Activated T-cell treated with anti-CD3 and anti-CD28 coated beads for 1 hour (primary cell): ENCODE data around the gene WIPF2.
"Not testable (repeated sequence)": the region's sequence is repeated elsewhere in the genome, so short reads cannot be mapped to it uniquely, and the experiment has no call there.

Source experiments
- DNase-seq: peaks from one replicate; pipeline ENCODE4 v3.0.0-alpha.2; 2020; ENCODE audit warnings: low read depth

Gene WIPF2

GRCh38 chr17:40295488-40296436 is 76.7 kb downstream of the WIPF2 start:
- no peak for DNase-seq

DNA sequence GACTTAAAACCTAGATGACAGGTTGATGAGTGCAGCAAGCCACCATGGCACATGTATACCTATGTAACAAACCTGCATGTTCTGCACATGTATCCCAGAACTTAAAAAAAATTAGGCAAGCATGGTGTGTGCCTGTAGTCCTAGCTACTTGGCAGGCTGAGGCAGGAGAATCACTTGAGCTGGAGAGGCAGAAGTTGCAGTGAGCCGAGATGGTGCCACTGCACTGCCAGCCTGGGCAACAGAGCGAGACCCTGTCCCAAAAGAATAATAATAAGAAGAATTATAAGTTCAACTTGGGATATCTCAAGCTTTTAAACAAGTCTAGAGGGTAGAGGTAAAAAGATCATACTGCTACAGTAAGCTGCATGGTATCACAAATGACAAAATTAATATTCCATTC is 78.4 kb downstream of the WIPF2 start:
- no peak for DNase-seq

DNA sequence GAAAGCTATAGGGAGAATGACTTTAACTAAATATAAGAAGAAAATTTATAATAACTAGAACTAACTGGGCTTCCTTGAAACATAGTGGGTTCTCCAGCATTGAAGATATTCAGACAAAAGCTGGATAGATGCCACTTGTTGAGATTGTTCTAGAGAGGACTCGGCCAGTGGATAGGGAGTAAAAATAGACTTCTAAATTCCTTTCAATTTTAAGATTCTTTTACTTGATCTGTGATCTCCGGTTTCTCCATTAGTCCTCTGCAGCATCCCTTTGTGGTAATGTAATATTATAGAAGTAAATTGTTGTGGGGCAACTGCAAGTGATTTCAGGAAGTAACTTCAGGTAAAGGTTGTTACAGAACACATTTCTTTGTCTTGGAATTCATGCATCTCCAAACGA is 79.6 kb downstream of the WIPF2 start:
- no peak for DNase-seq

DNA sequence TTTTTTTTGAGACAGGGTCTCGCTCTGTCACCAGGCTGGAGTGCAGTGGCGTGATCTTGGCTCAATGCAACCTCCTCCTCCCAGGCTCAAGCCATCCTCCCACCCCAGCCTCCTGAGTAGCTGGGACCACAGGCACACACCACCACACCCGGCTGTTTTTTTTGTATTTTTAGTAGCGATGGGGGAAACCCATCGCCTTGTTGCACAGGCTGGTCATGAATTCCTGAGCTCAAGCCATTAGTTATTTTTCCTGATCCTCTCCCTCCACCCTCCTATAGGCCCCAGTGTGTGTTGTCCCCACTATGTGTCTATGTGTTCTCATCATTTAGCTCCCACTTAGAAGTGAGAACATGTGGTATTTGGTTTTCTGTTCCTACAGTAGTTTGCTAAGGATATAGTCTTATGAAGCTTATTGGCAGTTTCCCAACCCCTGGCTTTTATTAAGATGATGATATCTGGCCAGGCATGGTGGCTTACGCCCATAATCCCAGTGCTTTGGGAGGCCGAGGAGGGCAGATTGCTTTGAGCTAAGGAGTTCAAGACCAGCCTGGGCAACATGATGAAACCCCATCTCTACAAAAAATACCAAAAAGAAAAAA is 80.2 kb downstream of the WIPF2 start:
- DNase-seq = not testable (repeated sequence)

DNA sequence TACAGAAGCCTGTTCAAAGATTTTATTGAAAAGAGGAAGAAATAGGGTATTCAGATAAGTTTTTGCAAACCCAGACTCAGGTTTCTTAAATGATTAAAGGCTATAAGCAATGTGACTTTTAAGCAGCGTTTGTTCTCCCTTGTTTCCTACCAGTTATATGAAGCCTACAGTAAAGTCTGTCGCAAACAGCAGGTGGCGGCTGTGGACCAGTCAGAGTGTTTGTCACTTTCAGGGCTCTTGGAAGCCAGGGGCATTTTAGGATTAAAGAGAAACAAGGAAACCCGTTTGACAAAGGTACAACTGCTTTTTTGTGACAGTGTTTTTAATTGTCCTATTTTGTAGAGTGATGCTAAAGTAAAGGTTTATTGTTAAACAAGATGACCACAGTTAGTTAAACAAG is 82.2 kb downstream of the WIPF2 start:
- no peak for DNase-seq

DNA sequence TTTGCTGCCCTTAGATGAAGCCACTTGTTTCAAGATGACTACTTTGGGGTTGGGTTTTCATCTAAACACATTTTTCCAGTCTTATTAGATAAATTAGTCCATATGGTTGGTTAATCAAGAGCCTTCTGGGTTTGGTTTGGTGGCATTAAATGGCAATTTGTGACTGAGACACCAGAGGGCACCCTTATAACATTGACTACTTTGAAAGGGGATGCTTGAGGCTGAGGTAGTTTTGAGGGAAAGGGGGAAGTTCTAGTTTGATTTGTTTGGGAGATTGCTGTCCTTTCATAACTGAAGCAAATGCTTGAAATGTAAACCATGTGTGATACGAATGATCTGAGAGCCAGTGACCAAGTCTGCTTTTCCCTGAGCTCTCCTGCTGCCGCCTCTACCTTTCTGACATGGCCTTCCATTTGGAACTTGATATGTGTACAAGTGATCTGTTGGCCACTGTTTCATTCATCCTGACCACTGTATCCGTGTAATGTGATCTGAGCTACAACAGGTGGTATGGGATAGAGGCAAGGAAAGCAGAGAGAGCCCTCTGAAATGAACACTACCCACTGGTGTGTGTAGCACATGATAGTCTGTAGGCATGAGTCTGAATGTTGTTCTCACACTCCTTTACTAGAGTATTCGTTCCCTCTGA is 84.0 kb downstream of the WIPF2 start:
- no peak for DNase-seq

- DNase-seq = no peak
Observed at GRCh38 chr17:40303708-40304551, 84.8 kb downstream of the WIPF2 start.

GRCh38 chr17:40304552-40304863 is 85.4 kb downstream of the WIPF2 start:
- not testable (repeated sequence) for DNase-seq

DNA sequence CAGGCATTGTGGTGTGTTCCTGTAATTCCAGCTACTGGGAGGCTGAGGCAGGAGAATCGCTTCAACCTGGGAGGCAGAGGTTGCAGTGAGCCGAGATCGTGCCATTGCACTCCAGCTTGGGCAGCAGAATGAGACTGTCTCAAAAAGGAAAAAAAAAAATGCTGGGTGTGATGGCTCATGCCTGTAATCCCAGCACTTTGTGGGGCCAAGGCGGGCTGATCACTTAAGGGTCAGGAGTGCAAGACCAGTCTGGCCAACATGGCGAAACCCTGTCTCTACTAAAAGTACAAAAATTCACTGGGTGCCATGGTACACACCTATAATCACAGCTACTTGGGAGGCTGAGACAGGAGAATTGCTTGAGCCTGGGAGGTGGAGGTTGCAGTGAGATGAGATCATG is 85.8 kb downstream of the WIPF2 start:
- DNase-seq = not testable (repeated sequence)

DNA sequence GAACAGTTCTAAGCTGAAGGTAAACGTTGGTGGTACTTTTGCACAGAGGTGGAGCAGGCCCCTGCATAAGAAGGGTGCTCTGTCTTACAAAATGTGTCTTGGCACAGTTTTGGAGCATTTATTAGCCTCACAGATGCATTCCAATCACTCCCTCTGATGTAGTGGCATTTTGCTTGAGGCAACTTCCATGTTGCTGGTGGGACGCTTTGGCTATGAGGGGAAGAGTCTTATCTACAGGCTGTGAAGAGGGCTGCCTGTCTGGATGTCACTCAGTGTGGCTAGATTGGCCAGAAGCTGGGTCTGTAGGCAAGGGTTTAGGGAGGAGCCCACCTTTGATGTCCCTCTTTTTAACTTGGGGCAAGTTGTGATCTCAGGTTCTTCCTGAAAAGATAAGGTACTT is 87.3 kb downstream of the WIPF2 start:
- no peak for DNase-seq

DNA sequence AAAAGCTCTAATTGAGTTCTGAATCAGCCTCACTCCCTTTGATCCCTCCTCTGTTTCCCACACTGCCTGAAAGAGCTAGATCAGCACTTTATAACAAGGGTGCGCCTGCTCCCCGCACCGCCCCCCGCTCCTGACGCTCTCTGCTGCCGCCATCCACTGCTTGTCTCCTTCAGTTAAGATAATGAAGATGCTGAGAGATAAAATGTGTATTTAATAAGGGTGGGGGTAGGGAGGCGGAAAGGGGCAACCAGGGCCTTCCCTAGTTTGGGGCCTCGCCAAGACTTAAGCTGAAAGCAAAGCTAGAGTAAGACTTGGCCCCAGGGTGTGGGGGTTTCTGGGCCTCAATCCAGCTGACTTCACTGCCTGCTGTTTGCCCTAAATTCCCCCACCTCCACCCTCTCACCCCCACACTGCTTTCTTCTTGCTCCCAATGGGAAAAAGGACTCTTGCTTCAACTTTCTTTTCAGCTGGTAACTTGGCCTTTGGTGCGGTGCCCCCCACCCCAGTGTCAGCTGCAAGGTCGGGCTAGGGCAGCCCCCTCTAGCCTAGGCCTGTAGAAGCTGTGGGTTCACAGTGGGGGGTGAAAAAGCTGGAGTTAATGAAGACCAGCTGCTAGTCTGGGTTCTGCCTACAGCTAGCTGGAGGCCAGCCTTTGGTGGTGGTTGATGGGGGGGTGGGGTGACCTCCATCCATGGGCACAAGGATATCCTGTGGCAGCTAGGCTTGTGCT is 88.1 kb downstream of the WIPF2 start:
- DNase-seq = no peak

GRCh38 chr17:40307740-40308239 is 88.7 kb downstream of the WIPF2 start:
- DNase-seq = no peak

- no peak for DNase-seq
Observed at GRCh38 chr17:40309031-40309948, 90.2 kb downstream of the WIPF2 start, which contains the start of gene RARA. Gene RARA, plus strand, starts transcription at chr17:40309180. Its CDS starts 22,039 bp downstream, at chr17:40331219.

GRCh38 chr17:40309949-40310510 is 90.9 kb downstream of the WIPF2 start:
- DNase-seq = no peak

GRCh38 chr17:40310882-40311391 is 91.8 kb downstream of the WIPF2 start:
- DNase-seq = no peak

DNA sequence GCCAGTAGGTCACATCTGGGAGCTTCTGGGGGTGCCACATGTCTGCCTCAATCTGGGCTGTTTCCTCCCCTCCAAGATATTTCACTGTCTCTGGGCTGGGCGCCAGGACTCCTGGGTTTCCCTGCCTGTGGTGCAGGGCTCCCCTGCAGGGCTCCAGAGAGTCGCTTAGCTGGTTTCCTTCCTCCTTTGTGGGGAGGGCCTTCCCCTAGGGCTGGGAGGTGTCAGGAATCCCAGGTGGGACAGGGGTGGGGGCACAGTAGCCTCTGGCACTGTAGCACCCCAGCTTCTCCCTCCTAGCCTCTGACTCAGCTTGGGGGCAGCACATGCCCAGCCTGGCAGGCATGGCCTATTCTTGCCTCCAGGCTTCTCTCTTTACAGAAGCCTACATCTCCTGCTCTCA is 92.5 kb downstream of the WIPF2 start:
- DNase-seq = no peak

DNA sequence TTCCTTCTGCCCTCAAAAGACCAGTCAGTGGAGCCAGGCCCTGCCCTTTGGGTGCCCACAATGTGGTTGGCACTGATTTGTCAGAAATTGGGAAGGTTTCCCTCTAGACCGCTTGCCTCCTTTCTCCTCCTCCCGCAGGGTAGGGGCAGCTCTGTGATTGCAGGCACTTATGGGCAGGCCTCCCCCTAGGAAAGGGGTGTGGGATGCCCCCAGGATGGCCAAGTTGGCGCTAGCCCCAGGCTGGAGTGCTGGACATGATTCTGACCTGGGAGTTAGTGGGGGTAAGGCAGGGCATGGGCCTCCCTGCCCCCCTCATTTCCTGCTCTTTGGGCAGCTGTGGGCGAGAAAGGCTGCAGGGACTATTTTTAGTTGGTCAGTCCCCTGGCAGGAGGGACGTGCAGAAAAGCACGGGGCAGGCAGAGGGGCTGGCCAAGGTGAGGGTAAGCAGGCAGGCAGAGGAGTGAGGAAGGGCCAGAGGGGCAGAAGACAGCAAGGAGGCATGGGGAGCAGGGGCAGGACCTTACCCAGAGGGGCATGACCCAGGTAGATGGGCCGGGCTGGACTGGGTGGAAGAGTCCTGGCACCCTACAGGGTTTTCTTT is 93.1 kb downstream of the WIPF2 start:
- no peak for DNase-seq

GRCh38 chr17:40312893-40313667 is 94.0 kb downstream of the WIPF2 start:
- DNase-seq = no peak
